Measurements from ENCODE around the gene HK1. TPM values are rescaled to one million over a fixed set of nuclear protein-coding genes. Genes with fewer than 3 reads are reported as not detected.
A peak's percentile ranks its signal among the peaks of the same experiment; 100 is the strongest.

The HK1 gene
- total and polyA plus RNA-seq, 12 donors: 18.4 to 79.3 (median 45.1) TPM

GRCh38 chr10:69345402-69345801 is 67.1 kb downstream of the HK1 start:
- intact Hi-C loops (cut with DNase I): no loop called here
- no peaks in the 10 kb centered on the region for H3K27me3 ChIP-seq
- 80 to 92% (median 88%) methylated on average over 2 of the region's 2 CpGs for WGBS, 4 donors
- DNase-seq: no peak
- TF ChIP-seq POLR2A (IDR thresholded peaks at IDR 0.05): no peak
- TF ChIP-seq CTCF (IDR thresholded peaks at IDR 0.05): no peak
- no peak overlapping the region for H3K4me3 ChIP-seq
- H3K36me3 ChIP-seq (replicated peaks in 1 of 2): peaks cover 0 to 19% of the 10 kb centered on the region in 2 donors
- peaks cover 0 to 23% of the 10 kb centered on the region in 2 donors for H3K4me1 ChIP-seq (replicated peaks in 1 of 2)
- H3K9me3 ChIP-seq (replicated peaks in 1 of 3): no peaks in the 10 kb centered on the region
- peak overlapping the region in 1 of 5 donors; percentile 30 for H3K27ac ChIP-seq

DNA sequence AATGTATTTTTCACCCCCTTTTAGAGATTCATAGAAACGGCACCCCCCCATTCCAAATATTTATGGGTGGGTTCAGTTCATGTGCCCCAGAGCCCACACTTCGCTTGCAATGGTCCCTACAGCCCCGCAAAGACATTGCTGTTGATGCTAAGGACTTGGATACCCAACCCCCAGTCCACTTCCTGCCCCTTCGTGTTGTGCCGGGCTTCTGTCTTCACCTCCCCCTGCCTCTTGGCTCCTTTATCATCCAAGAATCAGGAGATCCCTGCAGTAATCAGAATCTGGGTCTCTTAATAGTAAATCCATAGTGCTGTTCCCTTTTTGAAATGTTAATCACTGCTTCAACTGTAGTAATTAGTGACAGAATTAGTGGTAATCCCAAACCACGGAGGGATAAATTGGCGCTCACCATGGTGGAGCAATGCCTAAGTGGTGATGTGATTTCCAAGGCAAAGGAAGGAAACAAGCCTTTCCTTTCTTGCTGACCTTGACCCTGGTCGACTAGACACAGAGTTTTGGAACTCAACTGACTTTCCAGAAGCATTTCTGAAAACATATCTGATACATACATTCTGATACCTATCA is 67.7 kb downstream of the HK1 start:
- peaks cover 0 to 23% of the 10 kb centered on the region in 2 donors for H3K4me1 ChIP-seq (replicated peaks in 1 of 2)

GRCh38 chr10:69346776-69347175 is 68.5 kb downstream of the HK1 start:
- Histone ChIP-seq H3K27ac (no peak overlapping the region), H3K9me3 (replicated peaks in 1 of 3) (no peaks in the 10 kb centered on the region), H3K4me3 (no peak overlapping the region), H3K27me3 (no peaks in the 10 kb centered on the region), H3K4me1 (replicated peaks in 1 of 2) (peaks cover 0 to 23% of the 10 kb centered on the region in 2 donors), H3K36me3 (replicated peaks in 1 of 2) (peaks cover 0 to 20% of the 10 kb centered on the region in 2 donors)
- intact Hi-C loops (cut with DNase I): no loop called here
- WGBS, 4 donors: 69 to 79% (median 76%) methylated on average over 5 of the region's 5 CpGs
- DNase-seq: no peak
- TF ChIP-seq POLR2A (IDR thresholded peaks at IDR 0.05): no peak
- TF ChIP-seq CTCF (IDR thresholded peaks at IDR 0.05): no peak

More for the DNA sequence above, 67.7 kb downstream of the HK1 start:
- no peaks in the 10 kb centered on the region for H3K27me3 ChIP-seq
- peak overlapping the region in 1 of 5 donors; percentile 30 for H3K27ac ChIP-seq
- no peak overlapping the region for H3K4me3 ChIP-seq
- no peaks in the 10 kb centered on the region for H3K9me3 ChIP-seq (replicated peaks in 1 of 3)
- intact Hi-C loops (cut with DNase I): no loop called here
- peak in 1 of 7 donors; percentile 29 for DNase-seq
- TF ChIP-seq CTCF (IDR thresholded peaks at IDR 0.05) (no peak), POLR2A (IDR thresholded peaks at IDR 0.05) (no peak)
- WGBS, 4 donors: 42 to 60% (median 56%) methylated on average over 8 of the region's 8 CpGs
- H3K36me3 ChIP-seq (replicated peaks in 1 of 2): peaks cover 0 to 20% of the 10 kb centered on the region in 2 donors

DNA sequence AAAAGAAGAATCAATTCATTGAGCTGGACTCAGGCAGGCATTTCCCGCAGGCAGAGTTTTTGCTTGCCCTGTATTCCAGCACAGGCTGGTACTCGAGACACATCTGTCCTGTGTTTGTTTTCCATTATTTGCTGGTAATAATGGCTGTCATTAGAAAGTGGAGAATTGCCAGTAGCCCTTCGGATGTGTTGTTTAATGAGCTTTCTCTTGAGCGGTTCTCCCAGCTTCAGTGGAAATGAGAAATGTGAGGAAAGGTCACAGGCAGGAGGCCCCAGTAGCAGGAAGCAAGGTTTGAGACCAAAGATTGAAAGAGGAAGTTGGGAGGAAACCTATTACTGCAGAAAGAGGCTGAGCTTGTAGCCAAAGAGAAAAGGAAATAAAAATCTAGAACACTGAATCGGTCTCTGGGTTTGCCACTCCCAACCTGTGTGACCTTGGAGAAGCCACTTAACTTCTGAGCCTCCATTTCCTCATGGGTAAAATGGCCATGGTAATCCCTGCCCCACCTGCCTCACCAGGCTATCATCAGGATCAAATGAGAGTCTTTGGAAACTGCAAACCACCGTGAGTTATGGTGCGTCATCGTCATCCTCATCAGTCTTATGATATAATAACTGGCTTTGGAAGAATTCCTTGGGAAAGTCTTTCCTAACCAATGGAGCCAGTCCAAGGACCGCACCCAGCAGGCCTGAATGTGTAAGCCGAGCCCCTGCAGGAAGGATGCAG is 70.7 kb downstream of the HK1 start:
- peaks cover 0 to 23% of the 10 kb centered on the region in 2 donors for H3K4me1 ChIP-seq (replicated peaks in 1 of 2)
- WGBS, 4 donors: 58 to 67% (median 66%) methylated on average over 9 to 10 of the region's 10 CpGs
- H3K4me3 ChIP-seq: no peak overlapping the region
- no peaks in the 10 kb centered on the region for H3K9me3 ChIP-seq (replicated peaks in 1 of 3)
- TF ChIP-seq POLR2A (IDR thresholded peaks at IDR 0.05) (no peak), CTCF (IDR thresholded peaks at IDR 0.05) (no peak)
- peak overlapping the region in 3 of 5 donors; percentile 39 to 58 (median 53) for H3K27ac ChIP-seq
- intact Hi-C loops (cut with DNase I): no loop called here
- DNase-seq: peak in 3 of 7 donors; percentile 25 to 30 (median 25)
- peaks cover 0 to 20% of the 10 kb centered on the region in 2 donors for H3K36me3 ChIP-seq (replicated peaks in 1 of 2)
- H3K27me3 ChIP-seq: no peaks in the 10 kb centered on the region

Measured in adrenal gland (tissue), 12 donors.